Measurements from ENCODE around the gene GIMAP8.
"Not testable (repeated sequence)": the region's sequence is repeated elsewhere in the genome, so short reads cannot be mapped to it uniquely, and the experiment has no call there.

Gene GIMAP8

DNA sequence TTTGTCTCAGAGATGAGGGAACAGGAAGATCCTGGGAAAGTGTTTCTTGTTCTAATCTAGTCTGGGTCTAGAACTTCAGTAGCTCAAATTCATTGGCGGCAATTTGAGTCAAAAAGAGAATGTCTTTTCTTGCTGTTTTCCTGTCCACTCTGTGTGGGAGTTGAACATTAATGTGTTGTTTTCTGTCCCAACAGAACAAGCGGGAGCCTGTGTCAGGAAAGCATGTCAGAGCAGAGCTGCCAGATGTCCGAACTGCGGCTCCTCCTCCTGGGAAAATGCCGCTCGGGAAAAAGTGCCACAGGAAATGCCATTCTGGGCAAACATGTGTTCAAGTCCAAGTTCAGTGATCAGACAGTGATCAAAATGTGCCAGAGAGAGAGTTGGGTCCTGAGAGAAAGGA lies 16.0 kb downstream of the GIMAP8 start:
- peak in 2 of 4 experiments; percentile 22 to 37 for DNase-seq

DNA sequence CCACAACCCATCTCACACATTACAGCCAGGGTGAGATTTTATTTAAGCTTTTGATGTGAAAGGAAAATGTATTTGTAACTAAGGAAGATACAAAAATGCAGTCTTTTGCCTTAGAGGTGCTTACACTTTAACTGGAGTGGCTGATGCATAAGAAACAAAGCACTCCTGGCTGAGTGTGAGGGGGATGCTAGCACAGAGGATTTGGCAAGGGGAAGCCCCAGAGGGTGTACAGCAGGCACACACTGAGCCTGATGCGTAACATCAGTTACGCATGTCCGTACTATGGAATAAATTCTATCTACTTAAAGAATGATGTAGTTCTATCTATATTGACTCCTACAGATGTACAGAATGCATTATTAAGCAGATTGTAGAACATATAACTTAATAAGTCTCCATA lies 17.8 kb downstream of the GIMAP8 start:
- no peak for DNase-seq

- DNase-seq = no peak
These were observed 21.5 kb downstream of the GIMAP8 start for GRCh38 chr7:150471886-150472285.

DNA sequence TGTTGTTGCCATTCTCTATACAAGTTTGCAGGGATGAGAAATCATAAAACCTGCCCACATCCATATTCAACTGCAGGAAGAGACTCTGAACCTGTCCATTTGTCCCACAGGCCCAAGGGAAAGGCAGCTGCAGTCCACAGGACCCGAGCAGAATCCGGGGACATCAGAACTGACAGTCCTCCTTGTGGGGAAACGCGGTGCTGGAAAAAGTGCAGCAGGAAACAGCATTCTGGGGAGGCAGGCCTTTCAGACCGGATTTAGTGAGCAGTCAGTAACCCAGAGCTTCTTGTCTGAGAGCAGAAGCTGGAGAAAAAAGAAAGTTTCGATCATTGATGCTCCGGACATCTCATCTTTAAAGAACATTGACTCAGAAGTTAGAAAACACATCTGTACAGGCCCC lies 23.5 kb downstream of the GIMAP8 start:
- no peak for DNase-seq

- DNase-seq = no peak
These were observed 25.9 kb downstream of the GIMAP8 start for GRCh38 chr7:150476285-150476684.

DNA sequence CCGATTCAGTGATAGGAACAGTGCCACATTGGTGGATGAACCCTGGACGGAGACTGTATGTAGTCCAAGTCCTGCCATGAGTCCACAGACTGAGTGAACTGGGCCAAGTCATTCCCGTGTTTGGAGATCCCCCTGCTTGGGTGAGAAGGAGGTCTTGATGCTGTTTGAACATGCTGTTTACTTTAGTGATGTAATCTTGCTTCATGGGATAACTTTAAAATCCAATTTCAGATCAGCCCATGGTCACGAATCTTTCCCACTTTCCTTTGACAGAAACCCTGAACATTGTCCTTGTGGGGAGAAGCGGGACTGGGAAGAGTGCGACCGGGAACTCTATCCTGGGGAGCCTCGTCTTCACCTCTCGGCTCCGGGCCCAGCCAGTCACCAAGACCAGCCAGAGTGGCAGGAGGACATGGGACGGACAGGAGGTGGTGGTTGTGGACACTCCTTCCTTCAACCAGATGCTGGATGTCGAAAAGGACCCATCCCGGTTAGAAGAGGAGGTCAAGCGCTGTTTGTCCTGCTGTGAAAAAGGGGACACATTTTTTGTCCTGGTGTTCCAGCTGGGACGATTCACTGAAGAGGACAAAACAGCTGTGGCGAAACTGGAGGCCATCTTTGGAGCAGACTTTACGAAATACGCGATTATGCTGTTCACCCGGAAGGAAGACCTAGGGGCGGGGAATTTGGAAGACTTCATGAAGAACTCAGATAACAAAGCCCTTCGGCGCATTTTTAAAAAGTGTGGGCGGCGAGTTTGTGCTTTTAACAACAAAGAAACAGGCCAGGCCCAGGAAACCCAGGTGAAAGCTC lies 26.6 kb downstream of the GIMAP8 start:
- DNase-seq = no peak

DNA sequence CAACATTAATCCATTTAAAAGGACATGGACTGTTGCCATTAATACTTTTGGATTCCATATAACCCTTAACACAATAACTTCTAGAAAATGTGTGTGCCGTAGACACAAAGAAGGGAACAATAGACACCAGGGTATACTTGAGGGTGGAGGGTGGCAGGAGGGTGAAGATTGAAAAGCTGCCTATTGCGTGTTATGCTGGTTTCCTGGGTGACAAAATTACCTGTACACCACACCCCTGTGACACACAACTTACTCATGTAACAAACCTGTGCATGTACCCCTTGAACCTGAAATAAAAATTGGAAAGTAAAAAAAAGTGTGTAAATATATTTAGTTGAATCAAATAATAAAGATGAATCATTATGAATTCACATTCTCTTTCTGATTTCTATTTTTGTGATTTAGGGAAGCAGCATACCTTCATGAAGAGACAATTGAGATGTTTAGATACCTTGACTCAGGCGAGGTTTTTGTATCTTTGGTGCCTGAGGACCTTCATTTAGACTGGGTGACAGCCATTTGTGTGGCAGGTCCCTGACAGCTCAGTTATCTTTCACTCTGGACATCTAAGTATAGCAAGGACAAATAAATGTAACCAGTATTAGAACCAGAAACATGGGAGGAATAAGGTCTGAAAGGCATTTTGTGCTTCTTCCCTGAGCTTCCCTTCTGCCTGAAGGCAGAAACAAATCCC lies 28.7 kb downstream of the GIMAP8 start:
- no peak for DNase-seq

- DNase-seq = peak; percentile 38 to 76 (median 66)
These were observed 30.9 kb downstream of the GIMAP8 start for GRCh38 chr7:150481186-150481920.

GRCh38 chr7:150481922-150482321 lies 31.5 kb downstream of the GIMAP8 start:
- DNase-seq = peak; percentile 30 to 68 (median 44)

GRCh38 chr7:150483514-150483913 lies 33.1 kb downstream of the GIMAP8 start:
- DNase-seq = peak; percentile 61 to 78 (median 70)

DNA sequence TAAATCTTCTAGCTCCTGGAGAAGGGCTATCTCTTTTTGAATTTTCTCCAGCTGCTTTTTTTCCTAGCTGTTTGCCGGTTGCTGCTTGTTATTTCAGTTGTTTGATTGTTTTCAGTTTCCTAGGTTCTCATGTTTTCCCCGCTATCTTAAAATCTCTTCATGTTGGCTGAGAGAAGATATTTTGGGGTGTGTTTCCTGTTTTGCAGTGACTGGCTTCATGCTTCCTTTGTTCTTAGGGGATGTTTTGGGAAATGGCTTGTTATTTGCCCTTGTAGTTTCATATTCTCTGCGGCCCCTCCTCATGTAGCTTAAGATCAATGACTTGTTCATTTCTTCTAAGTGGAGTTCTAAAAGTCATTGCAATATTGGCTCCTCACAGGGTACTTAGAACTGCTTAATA lies 33.6 kb downstream of the GIMAP8 start:
- DNase-seq = peak in 1 of 4 experiments; percentile 22

DNA sequence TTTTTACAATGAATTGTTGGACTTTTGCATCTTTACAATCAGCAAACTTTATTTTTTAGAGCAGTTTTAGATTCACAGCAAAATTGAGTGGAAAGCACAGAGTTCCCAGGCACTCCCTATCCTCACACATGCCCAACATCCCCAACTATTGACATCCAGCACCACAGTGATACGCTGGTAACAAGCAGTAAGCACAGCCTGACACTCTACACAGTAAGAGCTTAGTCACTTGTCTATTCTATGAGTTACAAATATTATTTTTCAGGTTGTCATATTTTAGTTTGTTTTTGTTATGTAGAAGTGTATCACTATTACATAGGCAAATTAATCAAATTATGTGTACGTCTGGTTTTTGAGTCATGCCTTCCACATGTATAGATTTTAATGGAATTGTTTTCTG lies 37.2 kb downstream of the GIMAP8 start:
- DNase-seq = no peak

GRCh38 chr7:150489782-150490181 lies 39.4 kb downstream of the GIMAP8 start:
- DNase-seq = peak; percentile 59 to 96 (median 81)

GRCh38 chr7:150493442-150493841 lies 43.0 kb downstream of the GIMAP8 start:
- not testable (repeated sequence) for DNase-seq

GRCh38 chr7:150502519-150502918 lies 52.1 kb downstream of the GIMAP8 start:
- DNase-seq = no peak

DNA sequence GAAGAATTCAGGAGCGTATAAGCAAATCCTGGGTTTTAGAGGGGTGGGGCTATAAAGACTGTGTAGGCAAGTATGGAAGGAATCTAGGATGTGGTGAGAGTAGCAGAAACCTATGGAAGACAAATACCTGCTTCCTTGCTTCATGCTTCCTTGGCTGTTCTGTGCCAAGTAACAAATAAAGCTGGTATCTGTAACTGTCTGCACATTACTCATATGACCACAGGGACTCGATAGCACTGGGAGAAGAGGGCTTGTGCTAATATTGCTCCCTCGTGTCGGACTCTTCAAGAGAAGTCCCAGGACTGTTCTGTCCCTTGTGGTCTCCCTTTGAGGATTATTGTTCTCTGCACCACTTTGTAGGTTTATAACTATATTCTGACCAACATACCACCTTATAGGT lies 52.7 kb downstream of the GIMAP8 start:
- no peak for DNase-seq

GRCh38 chr7:150503581-150503980 lies 53.2 kb downstream of the GIMAP8 start:
- DNase-seq = no peak

DNA sequence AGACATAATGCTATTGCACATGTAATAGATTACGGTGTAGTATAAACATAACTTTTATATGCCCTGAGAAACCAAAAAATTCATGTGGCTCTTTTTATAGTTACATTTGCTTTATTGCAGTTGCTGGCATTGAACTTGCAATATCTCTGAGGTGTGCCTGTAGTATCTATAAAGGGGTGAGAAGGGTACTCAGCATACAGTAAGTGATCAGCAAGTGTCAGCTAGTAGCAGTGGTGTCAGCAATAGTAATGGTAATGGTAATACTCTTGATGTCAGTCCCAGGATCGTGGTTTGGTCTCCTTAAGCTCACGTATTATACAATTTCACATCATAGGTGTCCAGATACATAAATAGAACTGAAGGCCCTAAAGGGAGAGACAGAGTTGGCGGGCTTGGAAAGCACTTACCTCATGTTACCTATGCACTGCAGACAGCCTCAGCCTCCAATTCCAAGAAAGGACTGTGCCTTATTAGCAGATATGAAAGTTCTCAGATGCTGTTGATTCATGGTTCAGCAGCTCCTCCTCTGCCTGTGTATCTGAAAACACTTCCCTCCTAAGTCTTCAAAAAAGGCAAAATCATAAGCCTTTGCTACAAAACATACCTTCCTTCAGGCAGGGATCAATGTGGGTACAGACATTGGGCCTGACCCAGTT lies 57.6 kb downstream of the GIMAP8 start:
- no peak for DNase-seq

GRCh38 chr7:150511048-150511447 lies 60.6 kb downstream of the GIMAP8 start:
- no peak for DNase-seq

GRCh38 chr7:150513758-150514157 lies 63.3 kb downstream of the GIMAP8 start:
- no peak for DNase-seq

GRCh38 chr7:150514748-150515222 lies 64.4 kb downstream of the GIMAP8 start, which contains the start of gene GIMAP7:
TSS of gene GIMAP7 (plus strand) at chr7:150514872. CDS start at chr7:150519975, 5,103 bp downstream.
- DNase-seq = peak; percentile 32 to 52 (median 40)

All from suppressor macrophage (primary cell).